Keratinocyte (primary cell): Measurements from ENCODE around the gene GGCX. TPM values are rescaled to one million over a fixed set of nuclear protein-coding genes. Genes with fewer than 3 reads are reported as not detected.

Experiments
- DNase-seq: peaks from one replicate; pipeline ENCODE4 v3.0.0-alpha.2; 2011; ENCODE audit warnings: low read depth, missing footprints, low spot score
- FAIRE-seq: peaks from 2 replicates; lab custom pipeline; 2011; peaks lifted over from hg19 to GRCh38; lab: Jason Lieb, UNC
- H2AFZ ChIP-seq: 2 replicates; pipeline ENCODE4 v1.6.0; 2012; ENCODE audit warnings: low read length, control low read depth, inconsistent platforms; ENCODE audit not compliant: control insufficient read depth
- H3K27ac ChIP-seq: 2 replicates; pipeline ENCODE4 v1.5.1; 2011; ENCODE audit warnings: low read length; ENCODE audit not compliant: control insufficient read depth, insufficient read depth
- H3K27me3 ChIP-seq: 3 replicates; pipeline ENCODE4 v1.6.0; 2011; ENCODE audit warnings: low read length; ENCODE audit not compliant: control insufficient read depth, insufficient read depth; ENCODE audit errors: extremely low read depth
- H3K36me3 ChIP-seq, 2 experiments: 2 replicates in 1 of 2; 3 replicates in 1 of 2; pipeline ENCODE4 v1.5.1; 2011; ENCODE audit warnings: low read length in 2 of 2, mild to moderate bottlenecking in 1 of 2; ENCODE audit not compliant: control insufficient read depth in 2 of 2, insufficient read depth in 2 of 2; ENCODE audit errors: extremely low read depth in 1 of 2
- H3K4me1 ChIP-seq: 3 replicates; pipeline ENCODE4 v1.5.1; 2011; ENCODE audit warnings: low read length; ENCODE audit not compliant: control insufficient read depth, insufficient read depth; ENCODE audit errors: extremely low read depth
- H3K4me2 ChIP-seq: 3 replicates; pipeline ENCODE4 v1.6.0; 2011; ENCODE audit warnings: low read depth, low read length; ENCODE audit not compliant: control insufficient read depth, insufficient read depth; ENCODE audit errors: extremely low read depth
- H3K4me3 ChIP-seq, 3 experiments: fragments of 200-600 bp in 1 of 3; sonication (generic) in 1 of 3; 2 replicates in 2 of 3; 3 replicates in 1 of 3; pipeline ENCODE4 v1.5.1; 2011 to 2016; ENCODE audit warnings: low read length in 3 of 3, mild to moderate bottlenecking in 3 of 3, control low read depth in 2 of 3, inconsistent platforms in 1 of 3, low read depth in 1 of 3, mixed read lengths in 1 of 3, mixed run types in 1 of 3, moderate library complexity in 1 of 3; ENCODE audit not compliant: control insufficient read depth in 2 of 3, insufficient read depth in 2 of 3; ENCODE audit errors: extremely low read depth in 1 of 3
- H3K79me2 ChIP-seq: 2 replicates; pipeline ENCODE4 v1.6.0; 2012; ENCODE audit warnings: low read length; ENCODE audit not compliant: control insufficient read depth, insufficient read depth
- H3K9ac ChIP-seq: 3 replicates; pipeline ENCODE4 v1.6.0; 2011; ENCODE audit warnings: low read length; ENCODE audit not compliant: control insufficient read depth, insufficient read depth; ENCODE audit errors: extremely low read depth
- H3K9me1 ChIP-seq: 3 replicates; pipeline ENCODE4 v1.6.0; 2011; ENCODE audit warnings: low read length; ENCODE audit not compliant: control insufficient read depth, insufficient read depth; ENCODE audit errors: extremely low read depth
- H3K9me3 ChIP-seq: 2 replicates; pipeline ENCODE4 v1.5.1; 2012; ENCODE audit warnings: low read depth, low read length; ENCODE audit not compliant: control insufficient read depth
- H4K20me1 ChIP-seq: 3 replicates; pipeline ENCODE4 v1.6.0; 2011; ENCODE audit warnings: low read length; ENCODE audit not compliant: control insufficient read depth, insufficient read depth; ENCODE audit errors: extremely low read depth
- CTCF ChIP-seq, 3 experiments: IDR thresholded peaks in 1 of 3; conservative IDR thresholded peaks in 1 of 3; optimal IDR thresholded peaks in 1 of 3; 2 replicates in 2 of 3; 3 replicates in 1 of 3; pipeline versions ENCODE3 to v1.5.1; 2011; ENCODE audit warnings: low read length in 3 of 3, mild to moderate bottlenecking in 3 of 3, moderate library complexity in 2 of 3, control low read depth in 1 of 3, inconsistent platforms in 1 of 3; ENCODE audit not compliant: insufficient read depth in 2 of 3; ENCODE audit errors: extremely low read depth in 1 of 3
- EZH2 ChIP-seq: IDR thresholded peaks from one replicate; pipeline ENCODE4 v1.6.1; 2012; ENCODE audit warnings: inconsistent platforms, mild to moderate bottlenecking, low read length, moderate library complexity
- dilution Hi-C: fragments of 300-500 bp; cut with MboI; formaldehyde crosslinking; loops from one replicate; pipeline ENCODE4 v1.7.0; 2020; ENCODE audit warnings: low sequenced_read_pairs; ENCODE audit not compliant: extremely low pct_ligation_motif_present
- polyA plus RNA-seq, 5 experiments: library from polyadenylated mRNA; depleted of rRNA in 3 of 5; stranded (reverse) in 3 of 5; stranded (forward) in 1 of 5; unstranded in 1 of 5; fragments of >200 nt; gene quantifications; 1 replicate in 1 of 5; 2 replicates in 3 of 5; 3 replicates in 1 of 5; pipeline versions ENCODE4 v1.2.1 to v1.2.3, GENCODE V29; 2011 to 2012; ENCODE audit warnings: missing spikeins in 2 of 5, low read depth in 1 of 5, low replicate concordance in 1 of 5

GGCX gene
- polyA plus RNA-seq, 1 donor (not counting 4 experiments of a cell fraction or from before 2014, with no cell fraction given): 34.3 TPM

- Histone ChIP-seq H3K36me3 (peaks cover 3 to 15% of the 10 kb centered on the region in 2 experiments), H3K79me2 (peaks cover 9% of the 10 kb centered on the region), H2AFZ (no peak overlapping the region), H3K9ac (no peak overlapping the region), H3K27ac (no peak overlapping the region), H3K9me1 (peaks cover 2% of the 10 kb centered on the region), H4K20me1 (no peaks in the 10 kb centered on the region), H3K4me2 (no peak overlapping the region), H3K9me3 (no peaks in the 10 kb centered on the region), H3K4me3 (no peak overlapping the region), H3K27me3 (no peaks in the 10 kb centered on the region), H3K4me1 (peaks cover 22% of the 10 kb centered on the region)
- FAIRE-seq: no peak
- TF ChIP-seq EZH2 (no peak), CTCF (optimal IDR thresholded peaks at IDR 0.05 in 1 of 3, IDR thresholded peaks at IDR 0.05 in 1 of 3, conservative IDR thresholded peaks at IDR 0.05 in 1 of 3; ENCODE audit: extremely low read depth in 1 of 3, insufficient read depth in 2 of 3, low read length in 3 of 3) (no peak)
- DNase-seq: no peak
- dilution Hi-C loops: no loop called here
Observed at GRCh38 chr2:85606116-85606455, 44.8 kb upstream of the GGCX start.

GRCh38 chr2:85605406-85606115, 44.3 kb upstream of the GGCX start:
- Histone ChIP-seq H3K4me2 (no peak overlapping the region), H3K79me2 (peaks cover 7% of the 10 kb centered on the region), H3K9me3 (no peaks in the 10 kb centered on the region), H3K4me3 (no peak overlapping the region), H3K4me1 (peaks cover 21% of the 10 kb centered on the region), H2AFZ (no peak overlapping the region), H3K36me3 (peaks cover 3 to 15% of the 10 kb centered on the region in 2 experiments), H3K27ac (no peak overlapping the region), H3K27me3 (no peaks in the 10 kb centered on the region), H3K9me1 (peaks cover 2% of the 10 kb centered on the region), H3K9ac (no peak overlapping the region), H4K20me1 (no peaks in the 10 kb centered on the region)
- FAIRE-seq (no peak), DNase-seq (no peak)
- TF ChIP-seq CTCF (optimal IDR thresholded peaks at IDR 0.05 in 1 of 3, IDR thresholded peaks at IDR 0.05 in 1 of 3, conservative IDR thresholded peaks at IDR 0.05 in 1 of 3; ENCODE audit: extremely low read depth in 1 of 3, insufficient read depth in 2 of 3, low read length in 3 of 3) (no peak), EZH2 (no peak)
- dilution Hi-C loops: no loop called here
